ENCODE measurements around the gene ABCG1.

Gene ABCG1

DNA sequence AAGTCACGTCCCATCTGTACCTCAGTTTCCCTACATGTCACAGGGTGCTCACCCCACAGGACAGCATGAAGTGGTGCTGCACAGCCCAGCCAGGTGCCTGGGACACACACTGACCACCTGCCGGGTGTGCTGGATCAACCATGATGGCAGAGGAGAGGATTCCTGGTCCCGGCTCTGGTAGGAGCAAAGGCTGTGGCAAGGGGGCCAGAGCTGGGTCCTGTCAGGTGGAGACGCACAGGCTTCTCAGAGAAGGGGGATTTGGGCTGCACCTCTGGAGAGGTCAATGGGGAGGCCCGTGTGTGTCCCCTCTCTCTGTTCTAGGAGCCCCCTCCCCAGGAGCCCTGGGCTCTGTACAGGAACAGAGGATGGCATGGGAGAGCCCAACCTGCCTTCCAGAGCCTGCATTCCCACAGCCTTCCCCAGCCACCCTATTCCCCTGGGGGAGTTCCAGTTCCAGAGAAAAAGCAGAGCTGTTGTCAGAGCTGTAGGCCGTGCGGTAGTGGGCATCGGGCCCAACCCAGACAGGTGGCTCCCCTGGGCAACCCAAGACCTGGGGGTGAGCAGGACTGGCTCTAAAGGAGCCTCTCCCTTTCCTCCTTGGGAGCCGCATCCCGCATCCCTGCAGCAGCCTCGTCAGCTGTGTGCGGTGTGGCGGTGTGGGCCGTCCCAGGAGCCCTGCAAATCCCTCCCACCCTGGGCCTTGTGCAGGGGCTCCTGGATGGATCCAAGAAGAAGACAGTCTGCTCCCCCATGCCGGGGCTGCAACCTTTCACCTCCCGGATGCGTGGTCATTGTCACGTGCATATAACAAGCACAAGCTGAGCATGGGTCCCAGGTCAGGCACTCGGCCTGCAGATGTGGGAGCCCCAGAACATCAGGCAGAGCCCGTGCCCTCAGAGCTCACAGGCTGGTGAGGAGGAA is 99.1 kb downstream of the ABCG1 start:
- in situ Hi-C loops (cut with MboI; ENCODE audit: low sequenced_read_pairs) = no loop called here

DNA sequence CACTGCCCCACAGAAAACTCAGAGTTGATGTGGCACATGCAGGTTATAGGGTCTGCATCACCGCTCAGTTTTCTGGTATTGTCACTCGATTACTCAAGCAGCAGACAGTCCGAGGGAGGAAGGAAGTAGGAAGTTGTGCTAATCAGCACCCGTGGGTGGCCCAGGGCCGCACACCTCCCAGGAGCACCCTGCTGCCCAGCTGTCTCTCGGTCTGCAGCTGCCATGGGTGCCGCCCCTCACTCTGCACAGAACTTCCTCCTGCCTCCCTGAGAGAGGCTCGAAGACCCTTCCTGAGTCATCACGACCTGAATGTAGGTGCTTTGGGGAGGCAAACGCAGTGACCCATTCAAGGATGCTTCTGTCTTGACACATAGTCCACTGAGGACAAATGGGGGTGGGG is 100.4 kb downstream of the ABCG1 start:
- in situ Hi-C loops (cut with MboI; ENCODE audit: low sequenced_read_pairs) = no loop called here

DNA sequence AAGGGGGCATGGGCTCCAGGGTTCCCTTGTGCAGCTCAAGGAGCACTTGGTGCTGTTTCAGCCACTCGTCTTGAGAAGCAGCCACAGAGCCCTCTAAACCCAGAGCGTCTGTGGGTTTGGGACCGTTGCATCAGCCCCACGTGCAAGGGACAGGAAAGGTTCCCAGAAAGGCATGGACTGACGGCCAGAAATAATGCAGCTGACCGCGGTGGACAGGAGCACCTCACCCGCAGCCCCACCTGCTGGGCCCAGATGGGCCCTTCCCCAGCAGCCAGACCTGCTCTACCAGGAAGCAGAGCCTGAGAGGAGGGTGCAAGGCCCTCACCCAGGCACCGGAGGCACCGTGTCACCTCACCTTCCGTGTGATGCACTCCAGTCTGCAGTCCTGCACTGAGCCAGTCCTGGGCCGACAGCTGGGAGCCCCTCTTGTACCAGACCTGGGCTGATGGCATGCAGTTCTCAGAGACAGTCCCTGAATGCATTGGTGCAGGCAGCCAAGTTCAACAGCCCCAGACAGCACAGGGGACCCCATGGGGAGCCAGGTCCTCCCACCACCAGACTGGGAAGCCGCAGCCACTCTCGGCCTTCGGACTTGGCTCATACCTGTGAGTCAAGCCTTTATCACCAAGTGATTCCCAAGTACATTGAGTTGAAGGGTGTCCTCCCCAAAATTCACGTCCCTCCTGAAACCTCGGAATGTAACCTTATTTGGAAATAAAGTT is 101.1 kb downstream of the ABCG1 start:
- in situ Hi-C loops (cut with MboI; ENCODE audit: low sequenced_read_pairs) = no loop called here

DNA sequence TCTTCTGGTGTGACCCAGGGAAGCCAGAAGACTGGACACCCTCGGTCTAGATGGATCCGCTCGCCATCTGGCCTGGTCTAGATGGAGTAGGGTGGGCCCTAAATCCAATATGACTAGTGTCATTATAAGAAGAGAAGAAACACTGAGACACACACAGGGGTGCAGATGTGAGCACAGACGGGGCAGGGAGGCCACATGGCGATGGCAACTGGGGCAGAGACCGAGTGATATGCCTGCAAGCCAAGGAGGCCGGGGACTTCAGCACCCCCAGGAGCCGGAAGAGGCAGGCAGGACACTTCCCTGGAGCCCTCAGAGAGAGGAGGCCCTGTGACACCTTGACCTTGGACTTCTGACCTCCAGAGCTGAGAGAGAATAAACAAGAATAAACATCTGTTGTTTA is 101.9 kb downstream of the ABCG1 start:
- in situ Hi-C loops (cut with MboI; ENCODE audit: low sequenced_read_pairs) = no loop called here

DNA sequence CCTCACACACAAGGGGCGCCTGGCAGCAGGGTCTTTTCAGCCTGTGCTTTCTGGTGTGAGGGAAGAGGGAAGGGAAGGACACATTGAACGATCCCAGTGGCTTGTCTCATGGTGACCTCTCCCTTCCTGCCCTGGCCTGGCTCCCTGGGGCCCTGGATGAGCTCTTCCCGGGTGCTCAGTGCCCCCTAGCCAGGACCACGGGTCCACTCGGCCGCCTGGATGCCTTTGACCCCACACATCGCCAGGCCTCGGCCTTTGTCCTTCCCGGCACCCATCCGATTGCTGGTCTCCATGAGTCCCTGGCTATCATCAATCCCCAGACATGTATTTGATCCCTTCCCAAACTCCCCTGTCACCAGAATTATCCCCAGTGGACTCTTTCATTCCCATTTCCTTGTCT is 102.3 kb downstream of the ABCG1 start:
- in situ Hi-C loops (cut with MboI; ENCODE audit: low sequenced_read_pairs) = no loop called here

DNA sequence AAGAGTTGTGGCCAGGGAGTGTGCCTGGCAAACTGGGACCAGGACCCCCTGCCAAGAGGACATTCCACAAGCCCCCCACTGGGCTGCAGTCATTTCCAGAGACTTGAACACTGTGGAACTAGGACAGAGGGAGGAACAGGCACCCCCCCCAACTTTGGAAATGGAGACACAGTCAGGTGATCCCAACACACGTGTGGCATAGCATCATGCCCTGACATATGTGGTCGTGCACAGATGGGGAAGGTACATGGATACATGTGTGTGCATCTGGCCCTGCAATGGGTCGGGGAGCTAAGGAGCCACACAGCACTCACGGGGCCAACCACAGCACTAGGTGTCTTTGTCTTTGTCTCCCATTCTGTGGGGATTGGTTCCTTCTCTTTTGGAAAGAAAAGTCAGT is 102.9 kb downstream of the ABCG1 start:
- in situ Hi-C loops (cut with MboI; ENCODE audit: low sequenced_read_pairs) = no loop called here

DNA sequence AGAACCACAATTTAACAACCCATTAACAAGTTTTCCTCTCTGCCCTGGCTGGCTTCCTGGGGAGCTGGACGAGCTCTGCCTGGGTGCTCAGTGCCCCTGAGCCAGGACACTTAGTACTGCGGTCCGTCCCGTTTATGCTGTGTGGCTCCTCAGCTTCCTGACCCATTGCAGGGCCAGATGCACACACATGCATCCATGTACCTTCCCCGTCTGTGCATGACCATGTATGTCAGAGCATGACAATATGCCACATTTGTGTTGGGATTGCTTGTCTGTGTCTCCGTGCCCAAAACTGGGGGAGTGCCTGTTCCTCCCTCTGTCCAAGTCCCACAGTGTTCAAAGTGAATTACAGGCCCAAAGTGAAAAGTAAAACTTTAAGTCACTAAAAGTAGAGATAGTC is 106.0 kb downstream of the ABCG1 start:
- in situ Hi-C loops (cut with MboI; ENCODE audit: low sequenced_read_pairs) = no loop called here

DNA sequence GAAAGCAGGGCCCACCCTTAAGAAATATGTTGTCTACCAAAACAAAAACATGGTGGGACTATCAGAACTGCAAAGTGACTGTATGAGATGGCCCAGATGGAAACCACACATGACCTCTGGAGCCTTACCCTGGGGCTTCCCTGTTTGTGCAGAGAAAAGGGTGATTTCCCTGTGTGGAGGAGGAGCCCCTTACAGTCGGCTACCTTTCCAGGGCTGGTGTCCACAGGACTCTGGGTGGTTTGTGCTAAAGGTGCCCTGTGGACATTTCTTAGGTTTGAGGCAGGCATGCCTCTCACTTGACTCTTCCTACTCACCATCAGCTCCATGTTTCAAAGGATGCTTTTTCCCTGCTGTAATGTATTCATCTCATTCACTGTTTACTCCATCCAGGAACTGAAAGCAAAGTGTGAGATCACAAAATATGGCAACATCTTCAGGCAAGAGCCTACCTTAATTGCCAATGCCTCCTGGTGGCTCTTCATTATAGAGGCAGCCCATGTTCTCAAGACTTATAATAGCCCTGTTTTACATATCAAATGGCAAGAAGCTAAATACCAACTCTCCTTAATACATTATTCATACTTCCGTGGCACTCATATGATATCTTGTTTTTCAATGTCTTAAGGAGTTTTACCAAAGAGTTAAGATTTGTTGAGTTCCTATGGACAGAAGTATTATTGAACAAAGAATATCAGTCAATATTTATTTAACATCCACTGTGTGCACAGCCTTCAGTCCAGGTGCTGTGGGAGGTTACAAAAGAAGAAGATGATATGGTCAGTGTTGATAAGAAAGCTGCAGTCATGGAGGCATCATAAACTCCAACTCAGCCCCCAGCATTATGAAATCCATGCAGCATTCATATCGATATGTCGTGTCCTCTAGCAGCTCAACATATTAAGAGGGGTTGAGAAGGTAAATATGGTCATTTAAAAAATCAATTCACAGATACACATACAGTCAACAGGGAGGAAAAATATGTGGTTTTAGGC is 111.7 kb downstream of the ABCG1 start:
- in situ Hi-C loops (cut with MboI; ENCODE audit: low sequenced_read_pairs) = no loop called here

DNA sequence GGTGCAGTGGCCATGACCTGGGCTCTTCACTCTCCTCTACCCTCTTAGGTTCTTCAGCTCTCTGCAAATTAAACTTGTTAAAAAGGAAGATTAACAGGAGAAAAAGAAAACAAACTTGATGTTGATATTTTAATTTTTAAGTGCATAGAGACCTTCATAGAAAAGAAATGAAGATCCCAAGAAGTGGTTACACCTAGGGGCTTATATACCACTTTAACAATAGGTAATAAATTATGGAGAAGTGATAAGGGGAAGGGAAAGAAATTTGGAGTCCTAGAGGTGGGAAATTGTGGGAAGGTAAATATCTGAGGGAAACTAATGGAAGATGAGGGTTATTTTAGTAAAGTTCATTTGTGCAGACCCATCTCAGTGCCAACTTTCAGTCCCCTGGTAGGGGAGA is 112.7 kb downstream of the ABCG1 start:
- in situ Hi-C loops (cut with MboI; ENCODE audit: low sequenced_read_pairs) = no loop called here

DNA sequence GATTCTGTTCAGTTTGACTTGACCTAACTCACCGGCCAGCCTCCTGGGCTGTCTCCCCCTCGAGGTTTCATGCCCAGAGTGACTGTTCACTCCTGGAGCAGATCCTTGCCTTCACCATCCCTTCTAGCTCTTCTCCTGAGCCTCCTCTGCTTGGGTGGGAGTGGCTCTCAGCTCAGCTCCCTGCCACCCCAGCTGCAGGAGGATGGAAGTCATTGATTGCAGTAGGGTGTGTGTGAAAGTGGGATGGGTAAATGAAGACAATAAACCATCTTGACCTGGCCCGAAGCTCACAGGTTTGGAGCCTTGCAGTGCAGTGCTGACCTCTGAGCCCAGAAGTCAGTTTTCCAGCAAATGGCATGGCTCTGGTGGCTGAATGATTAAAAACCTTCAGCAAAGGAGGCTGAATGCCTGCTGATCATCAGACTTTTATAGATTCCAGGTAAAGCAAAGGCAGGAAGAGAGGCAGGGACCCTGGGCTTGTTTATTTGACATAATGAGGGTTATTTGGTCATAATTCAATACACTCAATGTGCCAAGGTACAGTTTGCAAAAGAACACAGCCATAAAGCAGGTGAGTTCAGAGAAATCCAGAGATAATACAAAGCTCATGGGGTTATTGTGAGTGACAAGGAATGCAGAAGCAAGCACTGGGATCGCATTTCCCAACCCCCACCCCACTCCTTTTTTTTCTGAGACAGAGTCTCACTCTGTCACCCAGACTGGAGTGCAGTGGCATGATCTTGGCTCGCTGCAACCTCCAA is 113.8 kb downstream of the ABCG1 start:
- in situ Hi-C loops (cut with MboI; ENCODE audit: low sequenced_read_pairs) = no loop called here

DNA sequence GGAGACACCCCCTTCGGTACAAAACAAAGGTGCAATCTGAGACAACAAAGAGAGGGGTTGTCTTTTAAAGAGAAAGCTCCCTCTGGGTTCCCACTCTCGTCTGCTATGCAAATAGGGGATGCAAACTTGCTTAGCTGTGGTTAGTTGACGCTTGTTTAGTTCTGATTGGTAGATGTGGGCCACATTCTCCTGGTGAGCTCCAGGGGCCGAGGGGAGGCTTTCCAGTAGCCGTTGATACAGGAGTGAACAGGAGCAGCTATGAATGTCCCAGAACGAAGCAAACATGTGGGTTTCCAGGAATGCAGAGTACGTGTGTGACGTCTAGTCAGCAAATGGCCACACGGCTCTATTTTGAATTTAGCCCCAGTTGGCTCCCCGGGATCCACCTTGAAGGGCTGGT is 117.1 kb downstream of the ABCG1 start:
- in situ Hi-C loops (cut with MboI; ENCODE audit: low sequenced_read_pairs) = no loop called here

DNA sequence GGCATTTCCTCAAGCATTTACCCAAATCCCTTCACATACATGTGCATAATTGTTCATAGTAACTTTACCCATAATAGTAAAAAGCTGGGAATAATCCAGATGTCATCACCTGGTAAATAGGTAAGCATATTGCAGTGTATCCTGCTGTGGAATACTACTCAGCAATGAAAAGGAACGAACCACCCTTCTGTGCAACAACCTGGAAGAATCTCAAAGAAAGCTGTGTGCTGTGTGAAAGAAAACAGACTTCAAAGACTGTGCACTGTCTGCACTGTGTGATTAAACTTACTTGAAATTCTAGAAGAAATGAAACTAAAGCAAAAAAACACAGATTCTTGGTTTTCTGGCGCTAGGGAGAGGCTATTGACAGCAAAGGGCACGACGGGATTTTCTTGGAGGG is 118.3 kb downstream of the ABCG1 start:
- in situ Hi-C loops (cut with MboI; ENCODE audit: low sequenced_read_pairs) = no loop called here

DNA sequence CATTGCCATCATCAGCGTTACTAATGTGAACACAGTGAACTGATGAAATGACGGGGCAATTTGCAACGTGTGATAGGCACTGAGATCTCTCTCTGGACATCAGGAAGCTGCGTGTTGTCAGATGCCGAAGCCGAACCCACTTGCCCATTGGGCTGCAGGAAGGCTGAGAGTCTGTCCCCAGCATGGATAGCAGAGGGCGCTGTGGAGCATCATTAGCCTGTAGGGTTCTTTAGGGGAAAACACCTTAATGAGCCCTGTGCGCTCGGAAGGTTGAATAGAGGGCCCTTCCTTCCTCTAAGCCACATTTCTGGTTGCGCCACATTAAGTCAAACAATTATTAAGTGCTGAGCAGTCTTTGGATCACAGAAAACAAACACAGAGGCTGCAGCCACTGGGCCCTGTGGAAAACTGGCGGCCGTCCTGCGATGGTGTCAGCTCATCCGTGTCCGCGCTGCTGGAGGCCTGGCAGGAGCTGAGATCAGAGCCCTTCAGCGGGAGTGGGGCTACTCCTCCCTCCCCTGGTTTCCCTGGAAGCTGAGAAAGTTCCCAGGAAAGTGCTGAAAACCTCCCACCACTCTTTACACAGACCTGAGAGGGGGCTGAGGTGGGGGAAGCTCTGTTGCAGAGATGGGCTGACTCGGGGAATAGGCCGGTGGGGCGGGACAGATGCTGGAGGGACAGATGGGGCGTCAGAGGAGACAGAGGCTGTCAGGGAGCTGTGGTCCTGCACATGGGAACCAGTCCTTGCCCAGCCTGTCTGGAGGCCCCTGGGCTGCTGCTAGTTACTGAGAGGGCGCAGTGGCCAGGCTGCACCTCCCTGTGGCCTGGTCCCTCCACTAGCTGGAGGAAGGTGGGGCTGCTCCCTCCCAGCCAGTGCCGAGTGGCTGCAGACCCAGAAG is 119.1 kb downstream of the ABCG1 start:
- in situ Hi-C loops (cut with MboI; ENCODE audit: low sequenced_read_pairs) = no loop called here

DNA sequence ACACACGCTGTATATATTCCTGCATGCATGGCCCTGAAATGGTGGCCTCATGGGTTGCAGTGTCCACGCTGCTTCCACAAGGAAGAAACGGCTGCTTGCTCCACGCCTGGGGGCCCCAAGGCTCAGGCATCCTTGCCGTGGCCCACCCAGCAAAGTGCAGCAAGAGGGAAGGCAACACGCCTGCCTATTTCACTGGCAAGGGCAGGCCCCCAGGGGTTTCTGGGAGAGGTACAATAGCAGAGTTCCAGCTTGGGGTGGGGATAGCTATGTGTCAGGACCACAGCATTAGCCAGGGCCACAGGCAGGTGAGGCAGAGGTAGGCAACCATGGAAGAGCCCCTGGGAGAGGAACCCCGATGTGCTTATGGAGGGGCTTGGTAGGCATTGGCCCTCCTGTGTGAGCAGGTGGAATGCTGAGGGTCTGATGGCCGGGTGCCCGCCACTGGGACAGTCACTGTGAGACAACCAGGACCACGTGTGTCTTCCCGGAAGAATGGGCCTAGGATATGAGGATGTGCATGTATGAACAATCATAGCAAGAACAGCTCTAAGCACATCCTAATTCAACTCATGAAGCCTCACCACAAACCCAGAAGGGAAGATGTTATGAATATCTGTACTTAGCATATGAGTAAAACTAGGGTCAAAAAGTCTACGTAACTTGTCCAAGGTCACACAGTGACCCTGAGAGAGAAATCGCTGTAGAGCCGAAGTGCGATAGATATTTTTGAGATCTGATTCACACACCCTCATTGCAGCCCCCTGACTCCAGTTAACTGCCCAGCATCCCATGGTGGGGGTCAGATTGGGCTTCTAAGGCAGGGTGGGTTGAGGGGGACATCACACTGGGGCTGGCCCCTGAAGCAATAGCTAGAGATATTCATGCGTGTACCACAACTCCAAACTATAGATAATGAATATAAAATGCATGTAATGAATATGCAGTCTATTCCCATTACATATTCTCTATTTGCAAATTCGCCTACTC is 120.1 kb downstream of the ABCG1 start:
- in situ Hi-C loops (cut with MboI; ENCODE audit: low sequenced_read_pairs) = no loop called here

DNA sequence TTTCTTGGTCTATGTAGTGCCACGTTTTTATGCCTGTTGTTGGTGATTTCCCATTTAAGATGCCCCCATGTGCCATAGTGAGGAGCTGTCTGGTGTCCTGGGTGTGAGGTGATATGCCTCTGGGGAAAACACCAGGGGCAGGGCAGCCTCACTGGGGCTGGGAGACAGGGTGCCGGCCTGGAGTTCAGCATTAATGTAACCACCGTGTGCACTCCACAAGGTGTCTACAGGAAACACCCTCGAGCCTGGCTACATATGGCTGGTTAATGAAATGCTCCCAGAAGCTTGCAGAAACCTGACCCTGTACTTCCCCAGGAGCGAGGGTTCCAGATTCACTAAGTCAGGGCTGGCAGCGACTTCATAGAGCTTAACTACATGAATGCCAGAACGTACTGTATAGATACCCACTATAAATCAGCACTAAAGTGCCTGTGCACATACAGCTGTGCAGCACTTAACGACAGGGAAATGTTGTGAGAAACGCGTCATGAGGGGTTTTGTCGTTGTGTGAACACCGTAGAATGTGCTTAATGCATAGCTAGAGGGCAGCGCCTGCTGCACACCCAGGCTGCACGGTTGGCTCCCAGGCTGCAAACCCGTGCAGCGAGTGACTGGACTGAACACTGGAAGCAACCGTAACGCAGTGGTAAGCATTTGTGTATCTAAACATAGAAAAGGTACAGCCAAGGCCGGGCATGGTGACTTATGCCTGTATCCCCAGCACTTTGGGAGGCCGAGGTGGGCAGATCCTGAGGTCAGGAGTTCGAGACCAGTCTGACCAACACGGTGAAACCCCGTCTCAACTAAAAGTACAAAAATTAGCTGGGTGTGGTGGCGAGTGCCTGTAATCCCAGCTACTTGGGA is 121.5 kb downstream of the ABCG1 start:
- in situ Hi-C loops (cut with MboI; ENCODE audit: low sequenced_read_pairs) = no loop called here

DNA sequence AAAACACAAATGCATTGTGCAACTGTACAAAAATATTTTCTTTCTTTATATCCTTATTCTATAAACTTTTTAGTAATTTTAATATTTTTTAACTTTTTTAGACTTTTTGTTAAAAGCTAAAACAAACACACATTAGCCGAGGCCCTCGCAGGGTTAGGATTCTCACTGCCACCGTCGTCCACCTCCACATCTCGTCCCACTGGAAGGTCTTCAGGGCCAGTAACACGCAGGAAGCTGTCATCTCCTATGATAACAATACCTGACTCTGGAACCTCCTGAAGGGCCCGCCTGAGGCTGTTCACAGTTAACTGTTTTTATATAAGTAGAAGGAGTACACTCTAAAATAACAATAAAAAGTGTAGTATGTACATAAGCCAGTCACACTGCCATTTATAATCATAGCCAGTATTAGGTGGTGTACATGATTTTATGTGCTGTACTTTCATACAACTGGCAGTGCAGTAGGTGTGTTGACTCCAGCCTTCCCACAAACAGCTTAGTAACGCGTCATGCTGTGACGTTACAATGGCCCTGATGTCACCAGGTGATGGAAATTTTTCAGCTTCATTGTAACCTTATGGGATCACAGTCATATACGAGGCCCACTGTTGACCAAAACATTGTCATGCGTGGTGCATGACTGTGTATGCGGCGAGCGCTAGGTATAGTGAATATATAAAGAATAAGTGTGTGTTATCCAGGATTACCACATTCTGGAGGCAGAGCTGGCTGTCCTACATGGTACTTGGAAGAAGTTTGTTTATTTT is 123.0 kb downstream of the ABCG1 start:
- in situ Hi-C loops (cut with MboI; ENCODE audit: low sequenced_read_pairs) = no loop called here
